K562 (cell line): ENCODE data around the gene SLC22A4. TPM values are rescaled to one million over a fixed set of nuclear protein-coding genes. Genes with fewer than 3 reads are reported as not detected.

ENCODE experiments used
- BRD9 ChIP-seq: fragments of 450-650 bp; IDR thresholded peaks from 2 replicates; pipeline ENCODE4 v1.6.1; 2018; ENCODE audit warnings: low read depth; ENCODE audit not compliant: partially characterized antibody
- ELF1 ChIP-seq: fragments of 200-800 bp; sonication (Bioruptor generic); IDR thresholded peaks from 2 replicates; pipeline ENCODE4 v1.6.1; 2016; ENCODE audit warnings: missing genetic modification characterization, missing compliant biosample characterization
- NR3C1 ChIP-seq: sonication (generic); formaldehyde crosslinking; IDR thresholded peaks from 2 replicates; pipeline ENCODE4 v1.8.1; 2022; ENCODE audit warnings: missing genetic modification reagents
- NR4A1 ChIP-seq, 2 experiments: fragments of 250-450 bp in 1 of 2; fragments of 450-650 bp in 1 of 2; sonication (Bioruptor Pico) in 1 of 2; IDR thresholded peaks; 2 replicates each; pipeline versions ENCODE4 v1.4.0 to v1.6.1; 2016 to 2020; ENCODE audit warnings: mild to moderate bottlenecking in 2 of 2, missing compliant biosample characterization in 1 of 2, missing genetic modification characterization in 1 of 2, moderate library complexity in 1 of 2
- SAFB ChIP-seq: fragments of 200-400 bp; formaldehyde crosslinking; IDR thresholded peaks from 2 replicates; pipeline ENCODE4 v1.6.1; 2017; ENCODE audit warnings: low read depth, low read length, borderline replicate concordance
- SAFB2 ChIP-seq: fragments of 200-400 bp; formaldehyde crosslinking; IDR thresholded peaks from 2 replicates; pipeline ENCODE4 v1.6.1; 2018; ENCODE audit warnings: borderline replicate concordance, low read length, low read depth, moderate library complexity; ENCODE audit not compliant: severe bottlenecking
- SIN3A ChIP-seq, 2 experiments: fragments of 150-350 bp in 1 of 2; IDR thresholded peaks; 2 replicates each; pipeline ENCODE4 v1.6.1; 2011 to 2016; ENCODE audit warnings: borderline replicate concordance in 2 of 2, low read depth in 2 of 2, low read length in 2 of 2, mild to moderate bottlenecking in 2 of 2, moderate library complexity in 2 of 2; ENCODE audit not compliant: control insufficient read depth in 1 of 2
- SREBF2 ChIP-seq: sonication (generic); formaldehyde crosslinking; IDR thresholded peaks from 2 replicates; pipeline ENCODE4 v1.4.0; 2020; ENCODE audit warnings: mild to moderate bottlenecking, missing genetic modification reagents
- ZBTB40 ChIP-seq, 2 experiments: fragments of 450-650 bp in 1 of 2; sonication (generic) in 1 of 2; formaldehyde crosslinking in 1 of 2; IDR thresholded peaks; 2 replicates each; pipeline versions ENCODE4 v1.7.1 to v1.9.0; 2016 to 2022; ENCODE audit warnings: inconsistent platforms in 1 of 2, mild to moderate bottlenecking in 1 of 2, missing genetic modification reagents in 1 of 2
- polyA plus RNA-seq, 8 experiments: library from polyadenylated mRNA; depleted of rRNA in 4 of 8; stranded (reverse) in 5 of 8; unstranded in 3 of 8; fragments of >200 nt; fragmentation: Nextera tagmentation in 2 of 8; fragmentation: Illumina TruSeq in 1 of 8; extraction: Ambion mirVana in 2 of 8; extraction: Trizol in 1 of 8; gene quantifications; 2 replicates each; pipeline versions ENCODE4 v1.2.1 to v1.2.3, GENCODE V29; 2011 to 2014; ENCODE audit warnings: inconsistent platforms in 1 of 8, missing spikeins in 1 of 8
- total RNA-seq, 7 experiments: library from RNA; depleted of rRNA in 6 of 7; stranded (reverse); fragments of >200 nt in 6 of 7; fragmentation: Illumina TruSeq in 2 of 7; extraction: Trizol in 2 of 7; gene quantifications; 2 replicates each; pipeline versions ENCODE4 v1.2.1 to v1.2.3, GENCODE V29; 2011 to 2021; ENCODE audit warnings: low replicate concordance in 1 of 7
- TF ChIP-seq, protein P1 (sequence below): sonication (generic); formaldehyde crosslinking; IDR thresholded peaks from 2 replicates; pipeline ENCODE4 v1.8.0; 2022; ENCODE audit warnings: mild to moderate bottlenecking, missing genetic modification reagents
- TF ChIP-seq, protein P2 (sequence below): fragments of 450-650 bp; IDR thresholded peaks from 2 replicates; pipeline ENCODE4 v1.6.1; 2016; ENCODE audit warnings: missing biosample characterization, missing genetic modification characterization

Gene SLC22A4
- total and polyA plus RNA-seq, 9 of the 15 experiments (the other 6 are each of a cell fraction or from before 2014, with no cell fraction given), result 2.7 to 9.5 (median 6.2) TPM

DNA sequence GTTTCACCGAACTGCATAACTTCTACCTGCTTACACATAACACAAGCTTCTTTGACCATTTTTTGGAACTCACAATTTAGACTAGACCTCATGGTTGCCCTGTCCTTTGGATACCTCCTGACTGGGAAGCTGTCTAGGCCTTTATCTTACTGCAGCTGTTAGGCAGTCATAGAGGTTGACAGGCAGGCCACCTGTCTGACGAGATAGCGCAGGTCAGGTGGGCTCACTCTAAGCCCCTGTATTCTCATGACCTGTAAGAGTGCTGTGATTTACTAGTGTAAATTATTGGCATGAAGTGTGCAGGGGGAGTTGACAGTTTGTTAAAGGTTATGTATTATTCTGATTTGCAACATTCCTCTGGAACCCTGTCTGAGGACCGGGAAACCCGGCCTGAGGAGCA lies 29.0 kb downstream of the SLC22A4 start (continued):
- TF ChIP-seq, protein P1, sequence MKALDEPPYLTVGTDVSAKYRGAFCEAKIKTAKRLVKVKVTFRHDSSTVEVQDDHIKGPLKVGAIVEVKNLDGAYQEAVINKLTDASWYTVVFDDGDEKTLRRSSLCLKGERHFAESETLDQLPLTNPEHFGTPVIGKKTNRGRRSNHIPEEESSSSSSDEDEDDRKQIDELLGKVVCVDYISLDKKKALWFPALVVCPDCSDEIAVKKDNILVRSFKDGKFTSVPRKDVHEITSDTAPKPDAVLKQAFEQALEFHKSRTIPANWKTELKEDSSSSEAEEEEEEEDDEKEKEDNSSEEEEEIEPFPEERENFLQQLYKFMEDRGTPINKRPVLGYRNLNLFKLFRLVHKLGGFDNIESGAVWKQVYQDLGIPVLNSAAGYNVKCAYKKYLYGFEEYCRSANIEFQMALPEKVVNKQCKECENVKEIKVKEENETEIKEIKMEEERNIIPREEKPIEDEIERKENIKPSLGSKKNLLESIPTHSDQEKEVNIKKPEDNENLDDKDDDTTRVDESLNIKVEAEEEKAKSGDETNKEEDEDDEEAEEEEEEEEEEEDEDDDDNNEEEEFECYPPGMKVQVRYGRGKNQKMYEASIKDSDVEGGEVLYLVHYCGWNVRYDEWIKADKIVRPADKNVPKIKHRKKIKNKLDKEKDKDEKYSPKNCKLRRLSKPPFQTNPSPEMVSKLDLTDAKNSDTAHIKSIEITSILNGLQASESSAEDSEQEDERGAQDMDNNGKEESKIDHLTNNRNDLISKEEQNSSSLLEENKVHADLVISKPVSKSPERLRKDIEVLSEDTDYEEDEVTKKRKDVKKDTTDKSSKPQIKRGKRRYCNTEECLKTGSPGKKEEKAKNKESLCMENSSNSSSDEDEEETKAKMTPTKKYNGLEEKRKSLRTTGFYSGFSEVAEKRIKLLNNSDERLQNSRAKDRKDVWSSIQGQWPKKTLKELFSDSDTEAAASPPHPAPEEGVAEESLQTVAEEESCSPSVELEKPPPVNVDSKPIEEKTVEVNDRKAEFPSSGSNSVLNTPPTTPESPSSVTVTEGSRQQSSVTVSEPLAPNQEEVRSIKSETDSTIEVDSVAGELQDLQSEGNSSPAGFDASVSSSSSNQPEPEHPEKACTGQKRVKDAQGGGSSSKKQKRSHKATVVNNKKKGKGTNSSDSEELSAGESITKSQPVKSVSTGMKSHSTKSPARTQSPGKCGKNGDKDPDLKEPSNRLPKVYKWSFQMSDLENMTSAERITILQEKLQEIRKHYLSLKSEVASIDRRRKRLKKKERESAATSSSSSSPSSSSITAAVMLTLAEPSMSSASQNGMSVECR (CRISPR knock-in tag), result no peak
- no peak for TF ChIP-seq SREBF2 (CRISPR knock-in tag)
- no peak for TF ChIP-seq ELF1 (tag)
- TF ChIP-seq NR4A1 (CRISPR knock-in tag; IDR thresholded peaks at IDR 0.05), result no peak
- TF ChIP-seq NR4A1 (tag; IDR thresholded peaks at IDR 0.05), result no peak
- no peak for TF ChIP-seq NR3C1 (CRISPR knock-in tag)
- no peak for TF ChIP-seq SAFB2
- TF ChIP-seq, protein P2, sequence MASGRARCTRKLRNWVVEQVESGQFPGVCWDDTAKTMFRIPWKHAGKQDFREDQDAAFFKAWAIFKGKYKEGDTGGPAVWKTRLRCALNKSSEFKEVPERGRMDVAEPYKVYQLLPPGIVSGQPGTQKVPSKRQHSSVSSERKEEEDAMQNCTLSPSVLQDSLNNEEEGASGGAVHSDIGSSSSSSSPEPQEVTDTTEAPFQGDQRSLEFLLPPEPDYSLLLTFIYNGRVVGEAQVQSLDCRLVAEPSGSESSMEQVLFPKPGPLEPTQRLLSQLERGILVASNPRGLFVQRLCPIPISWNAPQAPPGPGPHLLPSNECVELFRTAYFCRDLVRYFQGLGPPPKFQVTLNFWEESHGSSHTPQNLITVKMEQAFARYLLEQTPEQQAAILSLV (tag), result no peak
- TF ChIP-seq SIN3A (IDR thresholded peaks at IDR 0.05; ENCODE audit: borderline replicate concordance in 2 of 2, control insufficient read depth in 1 of 2, low read depth in 2 of 2, low read length in 2 of 2), result no peak
- no peak for TF ChIP-seq ZBTB40 (IDR thresholded peaks at IDR 0.05)
- no peak for TF ChIP-seq ZBTB40 (CRISPR knock-in tag; IDR thresholded peaks at IDR 0.05)
- TF ChIP-seq BRD9, result no peak
- TF ChIP-seq SAFB, result no peak
